Ramos (cell line): ENCODE data around the gene KIAA1191.
"Not testable (repeated sequence)": the region's sequence is repeated elsewhere in the genome, so short reads cannot be mapped to it uniquely, and the experiment has no call there.

Source experiments
- in situ Hi-C: fragments of 300-500 bp; cut with MboI; formaldehyde crosslinking; loops from one replicate; pipeline ENCODE4 v1.14.3; 2022; ENCODE audit warnings: low sequenced_read_pairs; ENCODE audit not compliant: unreplicated experiment

The KIAA1191 gene

DNA sequence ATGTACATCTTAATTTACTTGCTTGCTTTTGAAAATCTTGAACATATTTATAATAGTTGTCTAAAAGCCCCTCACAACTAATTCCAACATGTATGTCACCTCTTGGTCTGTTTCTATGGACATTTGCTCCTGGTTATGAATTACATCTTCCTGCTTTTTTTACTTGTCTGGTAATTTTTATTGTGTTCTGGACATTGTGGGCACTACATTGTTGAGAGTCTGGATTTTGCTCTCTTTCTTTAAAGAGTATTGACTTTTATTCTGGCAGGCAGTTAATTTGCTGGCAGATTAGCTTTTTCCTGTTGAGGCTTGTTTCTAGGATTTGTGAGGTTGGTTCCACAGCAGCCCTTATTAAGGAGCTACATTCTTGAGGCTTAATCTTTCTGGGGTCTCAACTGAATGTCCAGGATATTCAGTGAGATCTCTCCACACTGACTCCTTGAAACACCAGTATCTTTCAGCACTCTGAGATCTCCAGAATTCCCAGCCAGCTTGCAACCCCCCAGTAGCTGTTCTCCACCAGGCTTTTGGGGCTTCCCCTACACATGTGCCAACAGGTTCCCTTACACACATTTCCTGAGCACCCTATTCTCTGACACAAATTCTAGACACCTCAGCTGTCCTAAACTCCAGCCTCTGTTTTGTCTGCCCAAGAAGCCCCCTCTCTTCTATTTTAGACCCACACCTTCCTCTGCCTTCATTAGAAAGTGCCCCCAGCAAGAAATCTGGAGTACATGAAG is 27.4 kb downstream of the KIAA1191 start:
- in situ Hi-C loops: no loop called here

DNA sequence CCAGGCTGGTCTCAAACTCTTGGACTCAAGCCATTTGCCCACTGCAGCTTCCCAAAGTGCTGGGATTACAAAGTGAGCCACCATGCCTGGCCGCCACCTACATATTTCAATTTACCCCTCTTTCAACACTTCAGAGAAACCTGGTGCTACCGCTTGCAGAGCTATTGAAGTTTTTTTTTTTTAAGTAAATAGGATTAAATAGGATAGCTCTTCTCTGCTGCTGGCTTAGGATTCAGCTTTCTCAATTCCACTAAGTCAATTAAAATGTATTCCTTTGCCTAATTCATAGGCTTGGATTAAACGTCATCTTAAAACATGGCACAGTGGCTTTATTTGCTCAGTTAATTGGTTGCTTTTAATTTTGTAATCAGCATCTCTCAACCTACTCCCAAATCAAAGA is 41.0 kb downstream of the KIAA1191 start:
- in situ Hi-C loops: no loop called here

DNA sequence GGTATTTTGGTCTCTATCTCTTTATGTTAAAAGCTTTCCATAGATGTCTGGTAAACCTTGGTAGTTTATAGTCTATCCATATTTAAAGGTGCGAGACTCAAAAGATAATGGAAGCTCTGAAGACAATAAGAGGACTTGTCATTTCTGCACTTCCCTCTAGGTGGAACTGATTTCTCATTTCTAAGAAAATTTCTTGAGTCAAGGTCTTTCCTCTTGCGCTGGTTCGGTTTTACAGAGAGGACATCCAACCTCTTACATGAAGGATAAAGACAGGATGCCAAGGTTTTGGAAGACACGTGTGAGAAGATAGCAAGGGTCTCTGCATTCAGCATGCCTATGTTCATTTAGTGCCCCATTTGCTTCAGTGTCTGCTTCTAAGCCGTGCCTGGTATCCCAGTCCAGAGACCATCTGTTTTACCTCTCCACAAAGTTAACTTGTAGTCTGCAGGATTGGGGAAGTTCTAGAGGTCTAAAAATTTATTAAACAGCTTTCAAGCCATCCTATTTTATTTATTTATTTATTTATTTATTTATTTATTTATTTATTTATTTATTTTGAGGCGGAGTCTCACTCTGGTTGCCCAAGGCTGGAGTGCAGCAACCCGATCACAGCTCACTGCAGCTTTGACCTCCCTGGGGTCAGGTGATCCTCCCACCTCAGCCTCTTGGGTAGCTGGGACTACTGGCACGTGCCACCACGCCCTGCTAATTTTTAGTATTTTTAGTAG is 41.6 kb downstream of the KIAA1191 start:
- in situ Hi-C loops: no loop called here

DNA sequence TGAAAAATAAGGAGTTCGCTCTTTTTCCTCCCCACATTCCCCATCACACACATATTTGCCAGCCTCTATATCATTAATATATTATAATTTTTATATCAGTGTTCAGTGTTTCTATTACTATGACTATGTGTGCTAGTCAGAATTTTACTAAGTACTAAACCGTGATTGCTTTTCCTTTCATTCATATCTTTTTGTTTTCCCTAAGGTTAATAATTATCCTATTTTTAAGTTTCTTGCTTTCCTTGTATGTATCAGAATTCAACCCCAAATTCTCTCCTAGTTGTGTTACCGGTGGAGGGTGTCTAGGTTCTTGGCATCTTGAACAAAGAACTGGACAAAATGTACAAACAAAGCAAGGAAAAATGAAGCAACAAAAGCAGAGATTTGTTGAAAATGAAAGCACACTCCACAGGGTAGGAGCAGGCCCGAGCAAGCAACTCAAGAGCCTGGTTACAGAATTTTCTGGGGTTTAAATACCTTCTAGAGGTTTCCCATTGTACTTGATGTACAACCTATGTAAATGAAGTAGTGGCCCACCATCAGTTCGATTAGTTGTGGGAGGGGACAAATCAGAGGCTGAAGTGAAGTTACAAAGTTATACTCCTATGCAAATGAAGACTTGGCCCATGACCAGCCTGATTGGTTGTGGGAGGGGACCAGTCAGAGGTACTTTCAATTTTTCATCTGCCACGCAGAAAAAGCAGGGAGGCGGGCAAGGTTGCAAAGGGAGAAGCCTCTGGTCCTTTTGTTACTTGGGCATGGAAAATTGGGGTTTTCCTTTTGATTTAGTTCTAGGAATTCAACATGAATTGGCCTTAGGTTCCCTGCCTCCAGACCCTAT is 43.8 kb downstream of the KIAA1191 start:
- in situ Hi-C loops: no loop called here

DNA sequence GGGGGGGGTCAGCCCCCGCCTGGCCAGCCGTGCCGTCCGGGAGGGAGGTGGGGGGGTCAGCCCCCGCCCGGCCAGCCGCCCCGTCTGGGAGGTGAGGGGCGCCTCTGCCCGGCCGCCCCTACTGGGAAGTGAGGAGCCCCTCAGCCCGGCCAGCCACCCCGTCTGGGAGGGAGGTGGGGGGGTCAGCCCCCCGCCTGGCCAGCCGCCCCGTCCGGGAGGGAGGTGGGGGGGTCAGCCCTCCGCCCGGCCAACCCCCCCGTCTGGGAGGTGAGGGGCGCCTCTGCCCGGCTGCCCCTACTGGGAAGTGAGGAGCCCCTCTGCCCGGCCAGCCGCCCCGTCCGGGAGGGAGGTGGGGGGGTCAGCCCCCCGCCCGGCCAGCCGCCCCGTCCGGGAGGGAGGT is 56.2 kb downstream of the KIAA1191 start:
- in situ Hi-C loops: not testable (repeated sequence)
